Endothelial cell of umbilical vein (primary cell): ENCODE measurements around the gene TRIM14. TPM values are rescaled to one million over a fixed set of nuclear protein-coding genes. Genes with fewer than 3 reads are reported as not detected.

Experiments used
- BruUV-seq: library from RNA; stranded (reverse); fragments of 400-500 nt; replicated peaks from 2 replicates; lab custom pipeline; 2021; lab: Mats Ljungman, UMichigan
- CTCF ChIA-PET: fragments of 300-600, 350-600 bp; sonication (Branson Sonifier 250); formaldehyde crosslinking; loops from one replicate; lab custom pipeline; 2021; ENCODE audit warnings: antibody characterized with exemption, inconsistent platforms; lab: Charles Lee
- POLR2A ChIA-PET: fragments of 300-600, 350-600 bp; sonication (Branson Sonifier 250); formaldehyde crosslinking; loops from one replicate; lab custom pipeline; 2021; ENCODE audit warnings: antibody characterized with exemption, inconsistent platforms; lab: Charles Lee
- DNase-seq: peaks from one replicate; pipeline ENCODE4 v3.0.0-alpha.2; 2011; ENCODE audit warnings: low read depth, low spot score
- FAIRE-seq: peaks from 2 replicates; lab custom pipeline; 2011; peaks lifted over from hg19 to GRCh38; lab: Jason Lieb, UNC
- H2AFZ ChIP-seq: 2 replicates; pipeline ENCODE4 v1.6.0; 2012; ENCODE audit warnings: low read depth, low read length, control low read depth, inconsistent platforms
- H3K27ac ChIP-seq: 2 replicates; pipeline ENCODE4 v1.5.1; 2011; ENCODE audit warnings: low read depth, mild to moderate bottlenecking, control low read depth, low read length, moderate library complexity; ENCODE audit not compliant: insufficient read depth
- H3K27me3 ChIP-seq, 2 experiments: 2 replicates each; pipeline versions ENCODE4 v1.6.0 to v1.6.1; 2011; ENCODE audit warnings: low read length in 2 of 2, mixed read lengths in 1 of 2; ENCODE audit not compliant: control insufficient read depth in 2 of 2, insufficient read depth in 2 of 2
- H3K36me3 ChIP-seq, 2 experiments: 2 replicates in 1 of 2; 3 replicates in 1 of 2; pipeline ENCODE4 v1.5.1; 2011; ENCODE audit warnings: low read length in 2 of 2, mild to moderate bottlenecking in 1 of 2, moderate library complexity in 1 of 2; ENCODE audit not compliant: control insufficient read depth in 2 of 2, insufficient read depth in 2 of 2; ENCODE audit errors: extremely low read depth in 1 of 2
- H3K4me1 ChIP-seq: 3 replicates; pipeline ENCODE4 v1.5.1; 2011; ENCODE audit warnings: mild to moderate bottlenecking, low read length; ENCODE audit not compliant: control insufficient read depth, insufficient read depth; ENCODE audit errors: extremely low read depth
- H3K4me2 ChIP-seq: 2 replicates; pipeline ENCODE4 v1.6.1; 2011; ENCODE audit warnings: low read length, control low read depth, mixed read lengths; ENCODE audit not compliant: insufficient read depth
- H3K4me3 ChIP-seq, 3 experiments: fragments of 200-600 bp in 1 of 3; sonication (generic), shearing (Covaris generic) in 1 of 3; replicated peaks in 1 of 3; 2 replicates each; pipeline ENCODE4 v1.5.1; 2011 to 2016; ENCODE audit warnings: control low read depth in 3 of 3, low read length in 3 of 3, mild to moderate bottlenecking in 2 of 3, inconsistent platforms in 1 of 3, low read depth in 1 of 3, moderate library complexity in 1 of 3; ENCODE audit not compliant: insufficient read depth in 1 of 3
- H3K79me2 ChIP-seq: 2 replicates; pipeline ENCODE4 v1.6.0; 2012; ENCODE audit warnings: low read length, inconsistent platforms; ENCODE audit not compliant: control insufficient read depth, insufficient read depth
- H3K9ac ChIP-seq: replicated peaks from 2 replicates; pipeline ENCODE3; 2011; ENCODE audit warnings: low read length, control low read depth; ENCODE audit not compliant: insufficient read depth; ENCODE audit errors: extremely low read depth
- H3K9me1 ChIP-seq: replicated peaks from 3 replicates; pipeline ENCODE4 v1.6.0; 2011; ENCODE audit warnings: mild to moderate bottlenecking, low read length; ENCODE audit not compliant: control insufficient read depth, insufficient read depth; ENCODE audit errors: extremely low read depth
- H3K9me3 ChIP-seq: replicated peaks from 2 replicates; pipeline ENCODE4 v1.5.1; 2012; ENCODE audit warnings: low read length, inconsistent platforms; ENCODE audit not compliant: control insufficient read depth, insufficient read depth
- H4K20me1 ChIP-seq: replicated peaks from 2 replicates; pipeline ENCODE3; 2011; ENCODE audit warnings: mild to moderate bottlenecking, low read length; ENCODE audit not compliant: control insufficient read depth, insufficient read depth; ENCODE audit errors: extremely low read depth
- CTCF ChIP-seq, 2 donors: IDR thresholded peaks; 1 replicate in 1 of 2; 2 replicates in 1 of 2; pipeline ENCODE4 v1.5.1; 2011; ENCODE audit warnings: low read length in 2 of 2, mild to moderate bottlenecking in 2 of 2, moderate library complexity in 2 of 2, control low read depth in 1 of 2, inconsistent platforms in 1 of 2, low read depth in 1 of 2; ENCODE audit not compliant: insufficient read depth in 1 of 2; ENCODE audit errors: extremely low read depth in 1 of 2
- EZH2 ChIP-seq: IDR thresholded peaks from 2 replicates; pipeline ENCODE4 v1.6.1; 2012; ENCODE audit warnings: borderline replicate concordance, low read depth, mild to moderate bottlenecking, moderate library complexity, low read length, inconsistent platforms; ENCODE audit not compliant: severe bottlenecking
- FOS ChIP-seq: IDR thresholded peaks from 2 replicates; pipeline ENCODE4 v1.6.1; 2011; ENCODE audit warnings: mild to moderate bottlenecking, low read length, moderate library complexity, borderline replicate concordance; ENCODE audit not compliant: insufficient read depth
- GATA2 ChIP-seq: IDR thresholded peaks from 2 replicates; pipeline ENCODE4 v1.7.0; 2011; ENCODE audit warnings: low read depth, mild to moderate bottlenecking, moderate library complexity, mixed read lengths, low read length; ENCODE audit not compliant: insufficient read length, insufficient read depth
- JUN ChIP-seq: IDR thresholded peaks from 2 replicates; pipeline ENCODE4 v1.6.1; 2011; ENCODE audit warnings: borderline replicate concordance, low read depth; ENCODE audit not compliant: insufficient read length, insufficient read depth
- MAX ChIP-seq: IDR thresholded peaks from 2 replicates; pipeline ENCODE4 v1.6.1; 2011; ENCODE audit not compliant: insufficient read depth, insufficient read length
- MYC ChIP-seq: IDR thresholded peaks from one replicate; pipeline ENCODE4 v1.6.1; 2011; ENCODE audit warnings: mild to moderate bottlenecking, low read depth, low read length
- POLR2A ChIP-seq: IDR thresholded peaks from 2 replicates; pipeline ENCODE4 v1.6.1; 2012; ENCODE audit warnings: low read depth, mild to moderate bottlenecking, control low read depth, low read length
- POLR2AphosphoS5 ChIP-seq: IDR thresholded peaks from 2 replicates; pipeline ENCODE4 v1.6.1; 2012; ENCODE audit warnings: low read depth, mild to moderate bottlenecking, control low read depth, low read length, moderate library complexity; ENCODE audit not compliant: insufficient read depth
- dilution Hi-C: fragments of 300-500 bp; cut with MboI; formaldehyde crosslinking; loops from one replicate; pipeline ENCODE4 v1.15.0; 2019; ENCODE audit warnings: low sequenced_read_pairs; ENCODE audit not compliant: extremely low pct_ligation_motif_present
- intact Hi-C: fragments of 100-400 bp; cut with micrococcal nuclease; formaldehyde crosslinking; loops from one replicate; pipeline ENCODE4 v1.10.0; 2022
- polyA plus RNA-seq, 4 experiments: library from polyadenylated mRNA; depleted of rRNA in 3 of 4; stranded (reverse) in 3 of 4; unstranded in 1 of 4; fragments of >200 nt; gene quantifications; 2 replicates each; pipeline versions ENCODE4 v1.2.1 to v1.2.3, GENCODE V29; 2011 to 2012; ENCODE audit warnings: missing spikeins in 1 of 4
- total RNA-seq: library from RNA; stranded (reverse); gene quantifications from 2 replicates; pipeline ENCODE4 v1.2.3, GENCODE V29; 2021

Gene TRIM14
- total and polyA plus RNA-seq, 2 donors (not counting 3 experiments of a cell fraction or from before 2014, with no cell fraction given): 4.8 to 10.7 TPM

- dilution Hi-C loops (no loop called here), intact Hi-C loops (no loop called here)
- no peak overlapping the region for H3K4me3 ChIP-seq
- H3K4me1 ChIP-seq: no peaks in the 10 kb centered on the region
- no peak overlapping the region for H3K4me2 ChIP-seq
- no peak for FAIRE-seq
- no peak for DNase-seq
- H3K79me2 ChIP-seq: no peaks in the 10 kb centered on the region
- CTCF ChIA-PET: no interaction called here
- no peaks in the 10 kb centered on the region for H3K9me3 ChIP-seq
- H3K27me3 ChIP-seq: no peaks in the 10 kb centered on the region
- H3K9ac ChIP-seq: no peak overlapping the region
- H4K20me1 ChIP-seq: no peaks in the 10 kb centered on the region
- H2AFZ ChIP-seq: no peak overlapping the region
- no peaks in the 10 kb centered on the region for H3K9me1 ChIP-seq
- TF ChIP-seq EZH2 (no peak), FOS (no peak), JUN (no peak), POLR2A (no peak), MYC (no peak), GATA2 (no peak), CTCF (IDR thresholded peaks at IDR 0.05; ENCODE audit: extremely low read depth in 1 of 2, insufficient read depth in 1 of 2, low read depth in 1 of 2, low read length in 2 of 2) (no peak), MAX (no peak), POLR2AphosphoS5 (no peak)
- no TSS peak for BruUV-seq
- H3K27ac ChIP-seq: no peak overlapping the region
- no peaks in the 10 kb centered on the region for H3K36me3 ChIP-seq
- POLR2A ChIA-PET: no interaction called here
Observed at GRCh38 chr9:98136489-98136888, 17.5 kb upstream of the TRIM14 start.
